Retina (tissue), 1 donor: ENCODE measurements around the gene UBR3.

Experiments
- DNase-seq: peaks from one replicate; pipeline ENCODE4 v3.0.0-alpha.2; 2016

Gene UBR3

GRCh38 chr2:170009209-170009608 lies 182.0 kb downstream of the UBR3 start:
- no peak for DNase-seq

DNA sequence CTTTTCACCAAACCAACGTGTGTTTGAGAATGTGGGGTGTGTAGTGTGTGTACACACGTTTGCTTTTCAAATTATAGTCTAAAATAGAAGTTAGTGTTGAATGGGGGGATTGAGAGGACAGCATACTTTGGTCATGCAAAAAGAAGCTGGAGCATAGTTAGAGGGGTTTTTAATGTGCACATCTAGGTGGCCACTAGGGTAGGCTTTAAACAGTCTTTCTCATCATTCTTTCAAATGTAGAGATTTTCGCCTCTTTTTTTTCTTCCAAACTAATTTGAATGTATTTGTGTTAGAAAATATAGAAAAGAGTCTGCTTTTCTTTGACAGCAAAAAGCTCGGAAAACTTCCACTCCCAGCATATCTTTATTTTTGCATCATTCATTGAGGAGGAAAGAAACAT lies 185.5 kb downstream of the UBR3 start:
- no peak for DNase-seq

DNA sequence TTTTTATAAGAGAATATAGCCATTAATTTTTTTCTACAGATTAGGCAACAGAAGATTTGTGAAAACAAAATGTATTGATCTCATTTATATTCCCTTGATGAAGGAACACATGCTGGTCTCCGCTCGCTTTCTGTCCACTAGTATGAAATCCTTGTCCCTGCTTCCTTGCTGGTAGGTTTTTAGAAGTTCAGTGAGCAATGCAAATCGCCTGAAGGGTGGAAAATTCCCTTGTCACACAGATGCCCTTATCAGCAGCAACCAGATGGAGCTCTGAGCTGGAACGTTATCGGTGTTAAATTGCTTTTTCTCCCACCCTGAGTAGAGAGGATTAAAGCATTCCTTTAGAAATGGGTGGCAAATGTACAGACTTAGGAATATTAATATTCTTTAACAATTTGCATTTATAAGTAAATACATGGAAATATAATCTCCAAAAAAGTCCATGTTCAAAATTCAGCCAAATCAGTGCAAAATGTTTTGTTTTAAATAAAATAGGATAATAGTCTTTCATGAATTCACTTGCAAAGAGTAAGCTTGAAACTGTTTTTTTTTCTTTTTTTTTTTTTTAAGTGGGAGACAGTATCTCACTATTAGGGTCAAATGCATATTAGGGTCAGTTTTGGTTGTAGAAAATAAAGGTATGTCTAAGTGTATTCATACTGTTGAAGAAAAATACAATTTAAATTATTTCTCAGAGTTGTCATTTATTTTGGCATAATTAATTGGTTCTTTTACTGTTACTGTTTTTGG lies 186.7 kb downstream of the UBR3 start:
- DNase-seq: peak; percentile 44

GRCh38 chr2:170014769-170015168 lies 187.5 kb downstream of the UBR3 start:
- no peak for DNase-seq

GRCh38 chr2:170017860-170018532 lies 190.7 kb downstream of the UBR3 start:
- no peak for DNase-seq

GRCh38 chr2:170019060-170019805 lies 192.0 kb downstream of the UBR3 start:
- DNase-seq: no peak

- DNase-seq: no peak
Observed at GRCh38 chr2:170020777-170021176, 193.5 kb downstream of the UBR3 start.

- no peak for DNase-seq
Observed at GRCh38 chr2:170022692-170023091, 195.4 kb downstream of the UBR3 start.

- DNase-seq: no peak
Observed at GRCh38 chr2:170024721-170025120, 197.5 kb downstream of the UBR3 start.

GRCh38 chr2:170025223-170025622 lies 198.0 kb downstream of the UBR3 start:
- no peak for DNase-seq

GRCh38 chr2:170026361-170026760 lies 199.1 kb downstream of the UBR3 start:
- DNase-seq: no peak

DNA sequence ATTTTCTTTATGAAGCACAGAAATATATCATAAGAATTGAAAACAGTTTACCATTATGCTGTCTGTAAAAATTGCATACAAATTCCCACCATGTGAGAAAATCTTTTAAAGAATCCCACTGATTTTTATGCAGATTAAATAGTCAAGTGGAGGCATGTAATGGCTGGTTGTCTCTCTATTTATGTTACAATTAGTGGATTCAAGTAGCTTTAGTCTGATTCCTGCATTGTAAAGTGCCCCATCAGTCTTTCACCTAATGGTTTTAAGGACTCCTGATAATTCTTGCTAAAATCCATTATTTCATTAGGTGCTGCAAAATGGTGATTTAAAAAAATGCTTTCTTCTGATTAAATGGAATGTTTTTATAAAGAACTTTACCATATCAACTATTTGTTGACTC lies 202.3 kb downstream of the UBR3 start:
- DNase-seq: no peak

- no peak for DNase-seq
Observed at GRCh38 chr2:170030040-170030439, 202.8 kb downstream of the UBR3 start.

GRCh38 chr2:170031288-170031687 lies 204.0 kb downstream of the UBR3 start:
- DNase-seq: no peak

- DNase-seq: no peak
Observed at GRCh38 chr2:170034596-170034995, 207.3 kb downstream of the UBR3 start.

DNA sequence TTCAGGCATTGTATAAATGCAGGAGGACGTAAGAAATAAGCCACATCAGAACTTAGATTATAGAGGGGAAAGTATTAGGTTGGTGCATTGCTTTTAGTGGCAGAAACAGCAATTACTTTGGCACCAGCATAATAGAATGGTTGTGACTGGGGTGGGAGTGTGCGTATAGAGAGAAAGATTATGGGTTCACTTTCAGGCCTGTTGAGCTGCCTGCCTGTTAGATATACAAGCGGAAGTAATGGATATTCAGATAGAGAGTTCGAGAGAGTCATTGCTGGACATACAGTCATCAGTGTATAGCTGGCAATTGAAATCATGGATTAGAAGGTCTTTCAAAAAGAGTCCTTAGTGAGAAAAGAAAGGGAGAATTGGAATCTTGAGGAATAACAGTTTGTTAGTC lies 211.5 kb downstream of the UBR3 start:
- no peak for DNase-seq

GRCh38 chr2:170039401-170040172 lies 212.3 kb downstream of the UBR3 start:
- no peak for DNase-seq

DNA sequence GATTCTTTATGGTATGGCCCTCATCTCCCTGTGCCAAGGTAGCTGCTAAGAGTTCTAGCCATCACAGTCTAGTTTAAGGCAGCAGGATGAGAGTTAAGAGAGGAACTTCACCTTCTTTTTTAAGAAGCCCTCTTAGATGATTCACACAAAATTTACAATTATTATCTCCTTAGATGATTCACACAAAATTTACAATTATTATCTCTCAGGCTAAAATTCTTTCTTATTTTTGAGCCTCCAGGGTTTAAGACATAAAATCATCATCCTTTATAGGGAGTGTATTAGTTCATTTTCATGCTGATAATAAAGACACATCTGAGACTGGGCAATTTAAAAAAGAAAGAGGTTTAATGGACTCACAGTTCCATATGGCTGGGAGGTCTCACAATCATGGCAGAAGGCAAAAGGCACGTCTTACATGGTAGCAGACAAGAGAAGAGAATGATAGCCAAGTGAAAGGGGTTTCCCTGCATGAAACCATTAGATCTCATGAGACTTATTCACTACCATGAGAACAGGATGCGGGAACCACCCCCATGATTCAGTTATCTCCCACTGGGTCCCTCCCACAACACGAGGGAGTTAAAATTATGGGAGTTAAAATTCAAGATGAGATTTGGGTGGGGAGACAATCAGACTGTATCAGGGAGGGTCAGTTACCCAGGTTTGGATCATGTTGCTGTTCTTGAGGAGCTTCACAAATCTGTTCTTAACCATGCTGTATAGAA lies 217.7 kb downstream of the UBR3 start:
- DNase-seq: no peak

- no peak for DNase-seq
Observed at GRCh38 chr2:170047331-170048065, 220.2 kb downstream of the UBR3 start.

DNA sequence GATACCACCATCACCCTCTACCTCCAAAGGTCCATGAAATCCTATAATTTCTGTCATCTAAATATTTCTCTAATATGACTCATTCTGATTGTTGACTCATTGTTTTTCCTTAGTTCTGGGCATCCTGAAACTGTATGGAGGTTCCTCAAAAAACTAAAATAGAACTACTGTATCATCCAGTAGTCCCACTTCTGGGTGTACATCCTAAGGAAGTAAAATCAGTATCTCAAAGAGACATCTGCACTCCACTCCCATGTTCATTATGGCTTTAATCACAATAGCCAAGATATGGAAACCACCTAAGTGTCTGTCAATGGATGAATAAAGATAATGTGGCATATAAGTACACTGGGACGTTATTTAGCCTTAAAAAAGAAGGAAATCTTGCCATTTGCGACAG lies 224.9 kb downstream of the UBR3 start:
- no peak for DNase-seq

DNA sequence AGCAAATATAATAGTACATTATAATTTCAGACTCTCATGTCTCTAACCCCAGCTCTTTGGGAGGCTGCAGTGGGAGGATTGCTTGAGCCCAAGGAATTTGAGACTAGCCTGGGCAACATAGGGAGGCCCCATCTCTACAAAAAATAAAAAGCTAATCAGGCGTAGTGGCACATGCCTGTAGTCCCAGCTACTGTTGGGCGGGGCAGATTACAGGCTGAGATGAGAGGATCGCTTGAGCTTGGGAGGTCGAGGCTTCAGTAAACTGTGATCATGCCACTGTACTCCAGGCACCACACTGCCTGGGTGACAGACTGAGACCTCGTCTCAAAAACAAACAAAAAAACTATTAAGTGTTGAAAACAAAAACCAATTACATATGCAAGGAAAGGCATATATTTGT lies 227.7 kb downstream of the UBR3 start:
- DNase-seq: no peak

DNA sequence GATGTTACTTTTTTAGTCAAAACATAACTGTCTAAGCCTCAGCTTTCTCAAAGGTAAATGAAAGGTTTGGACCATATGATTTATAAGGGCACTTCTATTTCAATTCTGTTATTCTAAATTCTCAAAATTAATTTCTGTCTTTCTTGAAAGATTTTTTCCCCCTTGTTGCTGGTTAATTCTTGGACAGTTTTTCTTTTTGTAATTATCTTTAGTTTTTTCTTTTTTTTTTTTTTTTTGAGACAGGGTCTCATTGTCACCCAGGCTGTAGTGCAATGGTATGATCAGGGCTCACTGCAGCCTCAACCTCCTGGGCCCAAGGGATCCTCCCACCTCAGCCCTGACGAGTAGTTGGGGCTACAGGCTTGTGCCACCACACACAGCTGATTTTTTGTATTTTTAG lies 229.6 kb downstream of the UBR3 start:
- no peak for DNase-seq
